SK-N-SH (cell line): ENCODE data around the gene AHDC1.

Source experiments
- CTCF ChIP-seq: fragments of 200-600 bp; sonication (generic); IDR thresholded peaks from 2 replicates; pipeline ENCODE4 v1.6.1; 2017; ENCODE audit warnings: antibody characterized with exemption, mild to moderate bottlenecking, moderate library complexity
- FOXJ3 ChIP-seq: sonication (generic); formaldehyde crosslinking; IDR thresholded peaks from 2 replicates; pipeline ENCODE4 v1.5.1; 2020; ENCODE audit warnings: mild to moderate bottlenecking, missing genetic modification reagents

- TF ChIP-seq CTCF (no peak), FOXJ3 (CRISPR knock-in tag) (no peak)
Measured at GRCh38 chr1:27551953-27552312, 52.0 kb downstream of the AHDC1 start.
